MM.1S (cell line): ENCODE data around the gene MTHFS.
"Not testable (repeated sequence)": the region's sequence is repeated elsewhere in the genome, so short reads cannot be mapped to it uniquely, and the experiment has no call there.

Experiments used
- DNase-seq: peaks from one replicate; pipeline ENCODE4 v3.0.0-alpha.2; 2015
- H2AFZ ChIP-seq: fragments of 300-600 bp; sonication (generic); 2 replicates; pipeline ENCODE4 v1.6.0; 2016; ENCODE audit warnings: antibody characterized with exemption, low read length
- H3F3A ChIP-seq: fragments of 300-600 bp; sonication (generic); 2 replicates; pipeline ENCODE4 v1.6.1; 2016; ENCODE audit warnings: mild to moderate bottlenecking, antibody characterized with exemption, low read length, moderate library complexity, mixed read lengths; ENCODE audit not compliant: insufficient read depth
- H3K27ac ChIP-seq: fragments of 300-600 bp; sonication (generic); 2 replicates; pipeline ENCODE4 v1.5.1; 2016; ENCODE audit warnings: mild to moderate bottlenecking, low read length
- H3K27me3 ChIP-seq: fragments of 300-600 bp; sonication (generic); replicated peaks from 2 replicates; pipeline ENCODE4 v1.6.0; 2016; ENCODE audit warnings: low read length; ENCODE audit not compliant: insufficient read depth
- H3K36me3 ChIP-seq: fragments of 300-600 bp; sonication (generic); replicated peaks from 2 replicates; pipeline ENCODE4 v1.6.1; 2016; ENCODE audit warnings: mild to moderate bottlenecking, low read length, mixed read lengths; ENCODE audit not compliant: insufficient read depth
- H3K4me1 ChIP-seq: fragments of 300-600 bp; sonication (generic); 2 replicates; pipeline ENCODE4 v1.6.1; 2016; ENCODE audit warnings: low read length, mixed read lengths
- H3K4me2 ChIP-seq: fragments of 300-600 bp; sonication (generic); 2 replicates; pipeline ENCODE4 v1.6.0; 2016; ENCODE audit warnings: low read depth, low read length
- H3K4me3 ChIP-seq: fragments of 300-600 bp; sonication (generic); 2 replicates; pipeline ENCODE4 v1.5.1; 2016; ENCODE audit warnings: low read length, mixed read lengths
- H3K79me2 ChIP-seq: fragments of 300-600 bp; sonication (generic); 2 replicates; pipeline ENCODE4 v1.6.1; 2016; ENCODE audit warnings: mixed run types, low read length, mixed read lengths
- H3K9ac ChIP-seq: fragments of 300-600 bp; sonication (generic); 2 replicates; pipeline ENCODE4 v1.6.1; 2016; ENCODE audit warnings: low read length, mixed read lengths
- H3K9me2 ChIP-seq: fragments of 300-600 bp; sonication (generic); replicated peaks from 2 replicates; pipeline ENCODE4 v1.6.1; 2016; ENCODE audit warnings: mild to moderate bottlenecking, low read length, mixed read lengths; ENCODE audit not compliant: insufficient read depth
- H3K9me3 ChIP-seq: fragments of 300-600 bp; sonication (generic); replicated peaks from 2 replicates; pipeline ENCODE4 v1.6.1; 2016; ENCODE audit warnings: mild to moderate bottlenecking, low read length, mixed read lengths; ENCODE audit not compliant: insufficient read depth
- H4K20me1 ChIP-seq: fragments of 300-600 bp; sonication (generic); 2 replicates; pipeline ENCODE4 v1.6.1; 2016; ENCODE audit warnings: mild to moderate bottlenecking, low read length, moderate library complexity, mixed read lengths; ENCODE audit not compliant: insufficient read depth
- EZH2 ChIP-seq: fragments of 300-600 bp; sonication (generic); optimal IDR thresholded peaks from 2 replicates; pipeline ENCODE3; 2017; ENCODE audit warnings: low read depth, mild to moderate bottlenecking, antibody characterized with exemption, low read length, mixed read lengths
- EZH2phosphoT487 ChIP-seq: fragments of 300-600 bp; sonication (generic); IDR thresholded peaks from 2 replicates; pipeline ENCODE4 v1.6.1; 2018; ENCODE audit warnings: antibody characterized with exemption, low read length
- TF ChIP-seq, protein P1 (sequence below): fragments of 300-600 bp; sonication (generic); IDR thresholded peaks from 2 replicates; pipeline ENCODE4 v1.5.1; 2016; ENCODE audit warnings: antibody characterized with exemption, low read length, mixed read lengths

Gene MTHFS

GRCh38 chr15:79919090-79919748, 22.4 kb upstream of the MTHFS start:
- H3K27me3 ChIP-seq, result no peaks in the 10 kb centered on the region
- DNase-seq, result no peak
- H3K27ac ChIP-seq, result no peak overlapping the region
- H2AFZ ChIP-seq, result no peak overlapping the region
- peaks cover 8% of the 10 kb centered on the region for H3K36me3 ChIP-seq
- H3K9me2 ChIP-seq, result no peaks in the 10 kb centered on the region
- H3F3A ChIP-seq, result peaks cover 9% of the 10 kb centered on the region
- H3K4me3 ChIP-seq, result no peak overlapping the region
- no peak overlapping the region for H3K9ac ChIP-seq
- no peak overlapping the region for H3K4me2 ChIP-seq
- 0 out of 2 replicates have a peak, but pooled peaks cover 3% of the 10 kb centered on the region for H3K9me3 ChIP-seq
- peaks cover 6% of the 10 kb centered on the region; the same call in 1 of the 2 replicates for H3K4me1 ChIP-seq
- no peaks in the 10 kb centered on the region for H4K20me1 ChIP-seq
- H3K79me2 ChIP-seq, result peaks cover 23% of the 10 kb centered on the region
- TF ChIP-seq EZH2phosphoT487 (no peak), EZH2 (no peak)
- TF ChIP-seq, protein P1, sequence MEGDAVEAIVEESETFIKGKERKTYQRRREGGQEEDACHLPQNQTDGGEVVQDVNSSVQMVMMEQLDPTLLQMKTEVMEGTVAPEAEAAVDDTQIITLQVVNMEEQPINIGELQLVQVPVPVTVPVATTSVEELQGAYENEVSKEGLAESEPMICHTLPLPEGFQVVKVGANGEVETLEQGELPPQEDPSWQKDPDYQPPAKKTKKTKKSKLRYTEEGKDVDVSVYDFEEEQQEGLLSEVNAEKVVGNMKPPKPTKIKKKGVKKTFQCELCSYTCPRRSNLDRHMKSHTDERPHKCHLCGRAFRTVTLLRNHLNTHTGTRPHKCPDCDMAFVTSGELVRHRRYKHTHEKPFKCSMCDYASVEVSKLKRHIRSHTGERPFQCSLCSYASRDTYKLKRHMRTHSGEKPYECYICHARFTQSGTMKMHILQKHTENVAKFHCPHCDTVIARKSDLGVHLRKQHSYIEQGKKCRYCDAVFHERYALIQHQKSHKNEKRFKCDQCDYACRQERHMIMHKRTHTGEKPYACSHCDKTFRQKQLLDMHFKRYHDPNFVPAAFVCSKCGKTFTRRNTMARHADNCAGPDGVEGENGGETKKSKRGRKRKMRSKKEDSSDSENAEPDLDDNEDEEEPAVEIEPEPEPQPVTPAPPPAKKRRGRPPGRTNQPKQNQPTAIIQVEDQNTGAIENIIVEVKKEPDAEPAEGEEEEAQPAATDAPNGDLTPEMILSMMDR, result no peak

DNA sequence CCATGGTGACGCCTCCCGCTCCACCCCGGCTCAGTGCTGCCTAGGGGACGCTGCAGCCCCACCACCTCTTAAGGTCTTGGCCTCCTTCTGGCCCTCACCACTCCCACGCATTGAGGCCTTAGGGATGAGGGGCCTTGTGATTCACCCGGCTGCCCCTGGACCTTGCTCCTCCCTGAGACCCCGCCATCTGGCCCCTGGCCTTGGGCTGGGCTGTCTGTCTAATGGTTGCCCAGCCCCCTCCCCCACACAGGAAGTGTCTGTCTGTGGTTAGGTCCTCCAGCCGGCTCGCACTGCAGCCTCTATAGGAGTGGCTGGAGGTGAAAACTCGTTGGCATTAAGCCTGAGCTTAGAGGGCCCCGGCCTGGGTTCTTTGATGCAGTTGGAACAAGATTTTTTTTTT, 21.5 kb upstream of the MTHFS start:
- peaks cover 8% of the 10 kb centered on the region for H3K36me3 ChIP-seq
- 0 out of 2 replicates have a peak, but pooled peaks cover 3% of the 10 kb centered on the region for H3K9me3 ChIP-seq

GRCh38 chr15:79916502-79917132, 19.8 kb upstream of the MTHFS start:
- H2AFZ ChIP-seq, result no peak overlapping the region
- TF ChIP-seq EZH2phosphoT487, result no peak
- no peak for TF ChIP-seq EZH2
- TF ChIP-seq, protein P1, result no peak
- DNase-seq, result no peak
- no peaks in the 10 kb centered on the region for H3K27me3 ChIP-seq
- no peaks in the 10 kb centered on the region for H3K9me2 ChIP-seq
- H3K4me3 ChIP-seq, result no peak overlapping the region
- H3K4me2 ChIP-seq, result no peak overlapping the region
- no peak overlapping the region for H3K27ac ChIP-seq
- no peaks in the 10 kb centered on the region for H3K4me1 ChIP-seq
- H3K79me2 ChIP-seq, result peaks cover 5% of the 10 kb centered on the region
- 0 out of 2 replicates have a peak, but pooled peaks cover 3% of the 10 kb centered on the region for H3K9me3 ChIP-seq
- H3F3A ChIP-seq, result no peaks in the 10 kb centered on the region
- no peak overlapping the region for H3K9ac ChIP-seq
- H3K36me3 ChIP-seq, result peaks cover 4% of the 10 kb centered on the region
- no peaks in the 10 kb centered on the region for H4K20me1 ChIP-seq

More for the DNA sequence above, 21.5 kb upstream of the MTHFS start:
- Histone ChIP-seq H3F3A (peaks cover 3% of the 10 kb centered on the region; the same call in 1 of the 2 replicates), H2AFZ (no peak overlapping the region), H3K27ac (no peak overlapping the region), H3K4me1 (peaks cover 6% of the 10 kb centered on the region; the same call in 1 of the 2 replicates), H4K20me1 (no peaks in the 10 kb centered on the region), H3K4me3 (no peak overlapping the region), H3K79me2 (peaks cover 21% of the 10 kb centered on the region), H3K9ac (no peak overlapping the region), H3K4me2 (no peak overlapping the region), H3K27me3 (no peaks in the 10 kb centered on the region), H3K9me2 (no peaks in the 10 kb centered on the region)
- TF ChIP-seq EZH2phosphoT487, result no peak
- no peak for TF ChIP-seq EZH2
- TF ChIP-seq, protein P1, result no peak
- no peak for DNase-seq

DNA sequence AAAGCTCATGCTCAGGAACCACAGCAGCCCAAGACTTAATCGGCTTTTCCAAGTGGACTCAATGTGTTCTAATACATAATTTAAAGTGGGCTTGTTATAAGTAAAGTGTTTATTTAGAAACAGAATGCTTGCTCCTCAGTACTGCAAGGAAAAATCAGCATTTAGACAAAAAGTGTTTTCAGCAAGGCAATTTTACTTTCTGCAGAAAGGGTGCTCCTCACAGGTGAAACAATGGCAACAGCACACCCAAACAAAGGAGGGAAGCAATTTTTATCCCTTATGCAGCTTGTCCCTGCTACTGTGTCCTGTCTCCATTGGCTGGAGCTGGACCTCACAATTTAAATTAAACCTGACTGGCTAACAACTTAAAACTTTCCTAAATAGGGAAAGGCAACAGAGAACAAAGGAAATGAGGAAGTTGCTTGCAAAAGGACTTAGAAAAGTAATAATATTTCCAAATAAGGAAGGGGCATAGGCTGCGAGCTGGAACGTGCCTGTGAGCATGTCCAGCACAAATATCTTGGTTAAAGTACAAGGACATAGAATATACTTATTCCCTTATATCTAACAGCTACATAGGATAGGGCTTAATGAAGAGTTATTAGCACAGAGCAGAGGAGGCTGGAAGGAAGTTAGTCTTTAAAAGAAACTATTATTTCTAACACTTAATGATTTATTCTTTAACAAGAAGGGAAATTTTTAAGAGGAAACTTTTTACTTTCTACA, 19.1 kb upstream of the MTHFS start:
- H4K20me1 ChIP-seq, H3K9me2 ChIP-seq, H3K4me3 ChIP-seq, H2AFZ ChIP-seq, H3K9me3 ChIP-seq, H3K79me2 ChIP-seq, H3K4me1 ChIP-seq, H3F3A ChIP-seq, H3K9ac ChIP-seq, H3K36me3 ChIP-seq, DNase-seq, H3K27ac ChIP-seq, H3K4me2 ChIP-seq, H3K27me3 ChIP-seq: not testable (repeated sequence)
